GM12892 (cell line): ENCODE data around the gene KPNA3.

Source experiments
- POLR2A ChIP-seq: IDR thresholded peaks from 2 replicates; pipeline ENCODE4 v1.6.1; 2011; ENCODE audit warnings: low read depth, low read length, control low read depth
- POLR2AphosphoS5 ChIP-seq: IDR thresholded peaks from 2 replicates; pipeline ENCODE4 v1.6.1; 2011; ENCODE audit warnings: low read depth, low read length, control low read depth
- TAF1 ChIP-seq: IDR thresholded peaks from 2 replicates; pipeline ENCODE4 v1.6.1; 2011; ENCODE audit warnings: low read depth, mild to moderate bottlenecking, control low read depth, low read length, borderline replicate concordance

GRCh38 chr13:49841964-49842363 is 49.5 kb upstream of the KPNA3 start:
- TF ChIP-seq TAF1 (no peak), POLR2A (no peak), POLR2AphosphoS5 (no peak)
